HCT116 (cell line): Measurements from ENCODE around the gene CSPG4.

Source experiments
- EZH2 ChIP-seq: fragments of 200-600 bp; sonication (generic); IDR thresholded peaks from 2 replicates; pipeline ENCODE4 v1.6.1; 2017; ENCODE audit warnings: antibody characterized with exemption, mixed run types
- POLR2A ChIP-seq: IDR thresholded peaks from 2 replicates; pipeline ENCODE4 v1.7.0; 2011; ENCODE audit warnings: borderline replicate concordance; ENCODE audit not compliant: insufficient read depth, insufficient read length; ENCODE audit errors: extremely low read depth
- ZNF274 ChIP-seq: fragments of 200-500 bp; sonication (Bioruptor generic); IDR thresholded peaks from 2 replicates; pipeline ENCODE4 v1.6.1; 2014; ENCODE audit warnings: mild to moderate bottlenecking, low read depth, low read length, inconsistent platforms
- TF ChIP-seq, protein P1 (sequence below): IDR thresholded peaks from 2 replicates; pipeline ENCODE4 v1.6.1; 2012
- TF ChIP-seq, protein P2 (sequence below), 3 experiments: fragments of 200-600 bp in 1 of 3; sonication (generic) in 1 of 3; IDR thresholded peaks in 2 of 3; conservative IDR thresholded peaks in 1 of 3; 2 replicates each; pipeline ENCODE4 v1.5.1; 2012 to 2017; ENCODE audit warnings: low read depth in 2 of 3, low read length in 2 of 3, antibody characterized with exemption in 1 of 3, borderline replicate concordance in 1 of 3, control low read depth in 1 of 3, mild to moderate bottlenecking in 1 of 3, mixed read lengths in 1 of 3, mixed run types in 1 of 3, moderate library complexity in 1 of 3; ENCODE audit not compliant: insufficient read depth in 1 of 3

- TF ChIP-seq, protein P1, sequence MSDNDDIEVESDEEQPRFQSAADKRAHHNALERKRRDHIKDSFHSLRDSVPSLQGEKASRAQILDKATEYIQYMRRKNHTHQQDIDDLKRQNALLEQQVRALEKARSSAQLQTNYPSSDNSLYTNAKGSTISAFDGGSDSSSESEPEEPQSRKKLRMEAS = no peak
- TF ChIP-seq, protein P2, sequence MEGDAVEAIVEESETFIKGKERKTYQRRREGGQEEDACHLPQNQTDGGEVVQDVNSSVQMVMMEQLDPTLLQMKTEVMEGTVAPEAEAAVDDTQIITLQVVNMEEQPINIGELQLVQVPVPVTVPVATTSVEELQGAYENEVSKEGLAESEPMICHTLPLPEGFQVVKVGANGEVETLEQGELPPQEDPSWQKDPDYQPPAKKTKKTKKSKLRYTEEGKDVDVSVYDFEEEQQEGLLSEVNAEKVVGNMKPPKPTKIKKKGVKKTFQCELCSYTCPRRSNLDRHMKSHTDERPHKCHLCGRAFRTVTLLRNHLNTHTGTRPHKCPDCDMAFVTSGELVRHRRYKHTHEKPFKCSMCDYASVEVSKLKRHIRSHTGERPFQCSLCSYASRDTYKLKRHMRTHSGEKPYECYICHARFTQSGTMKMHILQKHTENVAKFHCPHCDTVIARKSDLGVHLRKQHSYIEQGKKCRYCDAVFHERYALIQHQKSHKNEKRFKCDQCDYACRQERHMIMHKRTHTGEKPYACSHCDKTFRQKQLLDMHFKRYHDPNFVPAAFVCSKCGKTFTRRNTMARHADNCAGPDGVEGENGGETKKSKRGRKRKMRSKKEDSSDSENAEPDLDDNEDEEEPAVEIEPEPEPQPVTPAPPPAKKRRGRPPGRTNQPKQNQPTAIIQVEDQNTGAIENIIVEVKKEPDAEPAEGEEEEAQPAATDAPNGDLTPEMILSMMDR (IDR thresholded peaks at IDR 0.05 in 2 of 3, conservative IDR thresholded peaks at IDR 0.05 in 1 of 3; ENCODE audit: borderline replicate concordance in 1 of 3, insufficient read depth in 1 of 3, low read depth in 2 of 3, low read length in 2 of 3) = no peak
- TF ChIP-seq EZH2 (no peak), ZNF274 (no peak), POLR2A (no peak)
Observed at GRCh38 chr15:75673426-75674235, 39.0 kb downstream of the CSPG4 start.
